IPS-18c (cell line): Measurements from ENCODE around the gene GLTP.
"Not testable (repeated sequence)": the region's sequence is repeated elsewhere in the genome, so short reads cannot be mapped to it uniquely, and the experiment has no call there.

ENCODE experiments used
- H3K4me3 ChIP-seq: 2 replicates; pipeline ENCODE4 v1.7.0; 2013; ENCODE audit warnings: low read depth, mild to moderate bottlenecking, low read length, moderate library complexity; ENCODE audit not compliant: insufficient read depth
- H3K9me3 ChIP-seq: one replicate; pipeline ENCODE4 v1.6.1; 2013; ENCODE audit warnings: mild to moderate bottlenecking, low read length, moderate library complexity; ENCODE audit not compliant: control insufficient read depth, insufficient read depth

The GLTP gene

GRCh38 chr12:109880043-109880931 is at the start of gene GLTP:
Gene GLTP (minus strand): TSS chr12:109880541. CDS start chr12:109880374, 167 bp downstream.
- Histone ChIP-seq H3K4me3 (peak within 1 kb of the TSS; percentile 76), H3K9me3 (no peaks in the 10 kb centered on the region)

- not testable (repeated sequence) for H3K4me3 ChIP-seq, H3K9me3 ChIP-seq
Measured at GRCh38 chr12:109929326-109929725, 49.0 kb upstream of the GLTP start.

GRCh38 chr12:109928058-109928656 is 47.8 kb upstream of the GLTP start:
- Histone ChIP-seq H3K9me3 (peaks cover 3% of the 10 kb centered on the region), H3K4me3 (no peak overlapping the region)

- H3K4me3 ChIP-seq: no peak overlapping the region
- H3K9me3 ChIP-seq: peaks cover 3% of the 10 kb centered on the region
Measured at GRCh38 chr12:109927622-109928021, 47.3 kb upstream of the GLTP start.

DNA sequence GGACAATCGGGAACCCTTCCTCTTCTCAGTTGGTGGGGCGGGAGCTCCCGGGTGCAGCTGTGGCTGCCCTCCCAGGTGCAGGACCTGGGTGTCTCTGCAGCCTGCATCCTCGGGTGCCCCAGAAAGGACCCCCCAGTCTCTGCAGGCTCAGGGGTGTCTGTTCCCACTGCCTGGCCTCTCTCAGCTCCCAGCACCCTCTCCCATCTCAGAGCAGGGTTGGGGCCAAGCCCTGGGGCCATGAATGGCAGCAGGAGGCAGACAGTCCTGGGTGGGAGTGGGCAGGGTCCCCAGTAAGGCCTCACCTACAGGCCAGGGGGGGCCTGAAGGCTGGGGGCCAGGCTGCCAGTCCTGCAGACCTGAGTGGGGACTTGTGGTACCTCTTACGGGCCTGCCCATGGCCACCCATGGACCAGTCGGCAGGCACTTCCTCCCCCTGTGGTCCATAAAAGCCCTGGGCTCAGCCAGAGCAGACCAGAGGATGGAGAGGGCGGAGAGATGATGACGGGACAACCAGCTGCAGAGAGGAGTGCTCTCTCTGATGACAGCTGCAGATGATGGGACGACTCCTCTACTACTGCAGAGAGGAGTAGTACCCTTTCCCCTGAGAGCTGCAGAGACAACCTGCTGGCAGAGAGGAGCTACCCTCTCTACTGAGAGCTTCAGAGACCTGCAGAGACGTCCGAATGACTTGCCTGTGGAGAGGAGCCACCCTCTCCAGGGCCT is 46.3 kb upstream of the GLTP start:
- no peak overlapping the region for H3K4me3 ChIP-seq
- peaks cover 3% of the 10 kb centered on the region for H3K9me3 ChIP-seq

DNA sequence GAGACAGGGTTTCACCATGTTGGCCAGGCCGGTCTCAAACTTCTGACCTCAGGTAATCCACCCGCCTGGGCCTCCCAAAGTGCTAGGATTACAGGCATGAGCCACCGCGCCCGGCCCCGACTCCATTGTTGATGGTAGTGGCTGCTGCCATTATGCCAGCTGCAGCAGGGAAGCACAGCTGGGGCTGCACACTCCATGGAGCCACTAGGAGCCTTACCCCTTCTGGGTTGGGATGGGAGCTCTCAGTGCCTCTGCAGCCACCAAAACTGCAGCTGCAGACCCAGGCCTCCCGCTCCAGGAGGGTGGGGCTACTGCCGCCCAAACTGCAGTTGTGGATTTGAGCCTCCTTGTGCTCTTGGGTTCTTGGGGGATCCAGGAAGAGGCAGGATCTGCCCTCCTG is 45.7 kb upstream of the GLTP start:
- peaks cover 3% of the 10 kb centered on the region for H3K9me3 ChIP-seq
- H3K4me3 ChIP-seq: no peak overlapping the region

DNA sequence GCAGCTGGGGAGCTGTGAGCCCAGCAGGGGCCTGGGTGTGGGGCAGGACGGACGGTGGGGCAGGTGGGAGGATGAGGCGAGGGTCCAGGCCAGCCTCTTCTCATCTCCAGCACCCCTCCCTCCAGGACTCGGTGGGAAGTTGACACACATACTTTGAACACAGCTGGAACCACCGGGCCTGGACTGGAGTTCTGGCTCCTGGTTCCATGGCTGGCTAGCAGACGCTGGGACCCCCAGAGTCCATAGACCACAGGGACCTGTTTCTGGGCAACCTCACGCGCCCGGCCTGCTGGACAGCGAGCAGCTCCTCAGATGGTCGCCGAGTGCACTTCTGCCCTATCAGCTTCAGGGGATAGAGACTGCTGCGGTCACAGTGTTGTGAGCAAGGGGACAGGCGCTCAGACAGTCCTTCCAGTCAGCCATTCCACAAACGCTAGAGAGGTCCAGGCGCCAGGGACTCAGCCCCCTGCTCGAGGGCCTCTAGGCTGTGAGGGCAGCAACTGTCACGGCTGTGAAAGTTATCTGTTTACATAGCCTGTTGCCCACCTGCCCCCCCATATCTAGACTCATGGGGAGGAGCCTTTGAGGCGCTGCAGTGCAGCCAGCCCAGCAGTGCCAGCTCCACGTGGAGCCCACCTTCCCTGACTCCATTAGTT is 45.0 kb upstream of the GLTP start:
- Histone ChIP-seq H3K9me3 (no peaks in the 10 kb centered on the region), H3K4me3 (no peak overlapping the region)

DNA sequence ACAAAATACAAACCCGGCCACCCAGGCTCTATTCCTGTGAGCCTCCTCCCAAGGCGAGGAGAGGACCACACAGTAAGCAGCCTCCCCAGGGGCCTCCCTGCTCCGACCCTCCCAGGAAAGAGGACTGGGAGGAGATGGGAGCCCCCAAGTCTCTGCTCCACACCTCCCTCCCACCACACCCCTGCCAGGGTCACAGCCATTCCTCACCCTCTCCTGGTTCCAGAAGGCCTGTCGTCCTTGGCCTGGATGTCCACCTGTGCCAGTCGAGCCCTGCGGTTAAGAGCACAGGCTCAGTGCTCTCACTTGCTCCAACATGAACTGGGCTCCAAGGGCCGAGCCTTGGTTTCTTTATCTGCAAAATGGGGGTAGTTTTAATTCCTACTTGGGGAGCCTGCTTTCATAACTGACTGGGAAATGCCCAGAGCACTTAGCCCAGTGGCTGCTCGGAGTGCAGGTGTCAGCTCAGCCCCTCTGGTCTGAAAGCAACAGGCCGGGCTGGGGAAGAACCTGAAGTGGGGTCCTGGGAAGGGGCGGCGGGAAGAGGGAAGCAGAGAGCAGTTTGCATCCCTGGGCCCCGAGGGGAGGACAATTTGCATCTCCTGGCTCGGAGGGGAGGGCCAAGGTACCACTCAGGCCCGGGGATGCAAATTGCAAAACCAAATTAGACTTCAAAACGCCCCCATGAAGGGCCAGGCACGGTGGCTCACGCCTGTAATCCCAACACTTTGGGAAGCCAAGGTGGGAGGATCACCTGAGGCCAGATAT is 43.3 kb upstream of the GLTP start:
- no peaks in the 10 kb centered on the region for H3K9me3 ChIP-seq
- no peak overlapping the region for H3K4me3 ChIP-seq

- Histone ChIP-seq H3K4me3 (no peak overlapping the region), H3K9me3 (no peaks in the 10 kb centered on the region)
Measured at GRCh38 chr12:109923038-109923437, 42.7 kb upstream of the GLTP start.

- Histone ChIP-seq H3K4me3 (no peak overlapping the region), H3K9me3 (no peaks in the 10 kb centered on the region)
Measured at GRCh38 chr12:109921982-109922381, 41.6 kb upstream of the GLTP start.

DNA sequence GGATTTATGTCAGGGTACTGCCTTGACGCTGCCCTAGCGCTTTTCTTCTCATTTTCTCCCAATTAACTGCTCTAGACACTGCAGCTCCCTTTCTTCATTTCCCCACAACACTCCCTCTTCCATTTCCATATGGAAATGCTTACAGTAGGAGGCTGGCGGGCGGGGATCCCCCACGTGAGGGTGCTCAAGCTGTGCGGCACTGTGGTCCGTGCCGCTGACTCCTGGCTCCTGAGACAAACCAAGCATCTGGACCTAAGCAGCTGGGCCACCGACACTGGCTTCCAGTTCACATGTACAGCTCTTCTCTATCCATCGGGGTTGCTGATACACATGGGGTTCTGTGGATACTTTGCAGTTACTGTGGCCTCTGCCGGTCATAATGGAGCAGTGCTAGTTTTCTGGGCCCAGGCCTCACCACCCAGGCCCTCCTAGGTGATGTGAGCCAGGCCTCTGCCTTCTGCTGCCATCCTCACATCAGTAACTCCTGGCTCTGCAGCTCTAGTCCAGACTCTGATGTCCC is 40.0 kb upstream of the GLTP start:
- no peaks in the 10 kb centered on the region for H3K9me3 ChIP-seq
- H3K4me3 ChIP-seq: no peak overlapping the region

DNA sequence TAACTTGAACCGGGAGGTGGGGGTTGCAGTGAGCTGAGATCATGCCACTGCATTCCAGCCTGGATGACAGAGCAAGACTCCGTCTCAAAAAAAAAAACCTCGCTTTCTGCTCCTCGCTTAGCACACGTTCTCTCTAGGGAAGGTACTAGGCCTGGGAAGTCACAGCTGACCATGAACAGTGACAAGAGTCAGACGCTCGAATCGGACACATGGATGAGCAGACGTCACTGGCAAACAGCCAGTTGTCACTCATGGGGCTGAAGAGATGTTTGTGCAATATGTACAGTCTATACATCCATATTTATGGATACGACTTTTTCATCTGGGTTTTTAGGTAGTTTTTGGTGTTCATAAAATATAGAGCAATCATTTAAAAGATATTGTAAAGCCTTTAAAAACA is 39.1 kb upstream of the GLTP start:
- no peaks in the 10 kb centered on the region for H3K9me3 ChIP-seq
- H3K4me3 ChIP-seq: no peak overlapping the region

DNA sequence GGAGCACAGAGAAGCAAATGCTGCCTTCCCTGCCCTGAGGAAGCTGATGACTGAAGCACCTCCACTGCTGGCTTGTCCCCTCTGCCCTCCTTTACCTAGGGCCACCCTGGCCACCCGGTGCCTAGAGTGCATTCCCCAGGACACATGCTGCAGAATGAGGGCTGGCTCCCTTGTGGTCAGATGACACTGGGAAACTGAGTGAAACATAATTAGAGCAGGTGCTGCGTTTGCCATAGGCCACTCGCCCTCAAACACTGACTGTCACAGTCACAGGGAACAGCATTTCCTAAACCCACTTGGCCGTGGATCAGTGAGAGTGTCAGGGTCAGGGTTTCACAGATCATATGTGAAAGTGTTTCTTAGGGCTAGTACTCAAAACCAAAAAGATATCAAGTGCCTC is 35.7 kb upstream of the GLTP start:
- no peaks in the 10 kb centered on the region for H3K9me3 ChIP-seq

GRCh38 chr12:109915171-109916040 is 35.1 kb upstream of the GLTP start:
- Histone ChIP-seq H3K9me3 (no peaks in the 10 kb centered on the region), H3K4me3 (no peak overlapping the region)

More for the DNA sequence above, 35.7 kb upstream of the GLTP start:
- H3K4me3 ChIP-seq: no peak overlapping the region

- H3K4me3 ChIP-seq: no peak overlapping the region
Measured at GRCh38 chr12:109914461-109914860, 34.1 kb upstream of the GLTP start.

DNA sequence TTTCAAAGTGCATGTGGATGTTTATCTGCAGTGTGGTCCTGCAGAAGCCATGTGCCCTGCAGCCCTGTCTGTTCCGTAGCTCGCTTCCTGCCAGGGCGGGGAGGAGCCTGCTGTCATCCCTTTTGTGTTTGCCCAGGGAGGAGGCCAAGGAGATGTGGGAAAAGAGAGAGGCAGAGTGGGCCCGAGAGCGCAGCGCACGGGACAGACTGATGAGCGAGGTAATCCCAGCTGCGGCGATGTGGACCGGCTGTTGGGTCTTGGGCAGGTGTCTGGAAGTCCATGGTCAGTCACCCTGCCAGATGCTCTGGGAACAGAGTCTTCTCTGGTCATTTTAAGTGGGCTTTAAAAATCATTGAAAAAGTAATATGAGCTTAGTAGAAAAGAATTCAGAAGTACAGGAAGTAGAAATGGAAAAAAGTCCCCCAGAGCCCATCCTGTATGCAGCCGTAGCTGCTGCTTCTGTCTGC is 32.5 kb upstream of the GLTP start:
- Histone ChIP-seq H3K9me3 (no peaks in the 10 kb centered on the region), H3K4me3 (no peak overlapping the region)

More at GRCh38 chr12:109914461-109914860, 34.1 kb upstream of the GLTP start:
- H3K9me3 ChIP-seq: no peaks in the 10 kb centered on the region
